MM.1S (cell line): ENCODE results near the gene STK39.

Experiments used
- DNase-seq: peaks from one replicate; pipeline ENCODE4 v3.0.0-alpha.2; 2015
- H2AFZ ChIP-seq: fragments of 300-600 bp; sonication (generic); 2 replicates; pipeline ENCODE4 v1.6.0; 2016; ENCODE audit warnings: antibody characterized with exemption, low read length
- H3F3A ChIP-seq: fragments of 300-600 bp; sonication (generic); 2 replicates; pipeline ENCODE4 v1.6.1; 2016; ENCODE audit warnings: mild to moderate bottlenecking, antibody characterized with exemption, low read length, moderate library complexity, mixed read lengths; ENCODE audit not compliant: insufficient read depth
- H3K27ac ChIP-seq: fragments of 300-600 bp; sonication (generic); 2 replicates; pipeline ENCODE4 v1.5.1; 2016; ENCODE audit warnings: mild to moderate bottlenecking, low read length
- H3K27me3 ChIP-seq: fragments of 300-600 bp; sonication (generic); replicated peaks from 2 replicates; pipeline ENCODE4 v1.6.0; 2016; ENCODE audit warnings: low read length; ENCODE audit not compliant: insufficient read depth
- H3K36me3 ChIP-seq: fragments of 300-600 bp; sonication (generic); replicated peaks from 2 replicates; pipeline ENCODE4 v1.6.1; 2016; ENCODE audit warnings: mild to moderate bottlenecking, low read length, mixed read lengths; ENCODE audit not compliant: insufficient read depth
- H3K4me1 ChIP-seq: fragments of 300-600 bp; sonication (generic); 2 replicates; pipeline ENCODE4 v1.6.1; 2016; ENCODE audit warnings: low read length, mixed read lengths
- H3K4me2 ChIP-seq: fragments of 300-600 bp; sonication (generic); 2 replicates; pipeline ENCODE4 v1.6.0; 2016; ENCODE audit warnings: low read depth, low read length
- H3K4me3 ChIP-seq: fragments of 300-600 bp; sonication (generic); 2 replicates; pipeline ENCODE4 v1.5.1; 2016; ENCODE audit warnings: low read length, mixed read lengths
- H3K79me2 ChIP-seq: fragments of 300-600 bp; sonication (generic); 2 replicates; pipeline ENCODE4 v1.6.1; 2016; ENCODE audit warnings: mixed run types, low read length, mixed read lengths
- H3K9ac ChIP-seq: fragments of 300-600 bp; sonication (generic); 2 replicates; pipeline ENCODE4 v1.6.1; 2016; ENCODE audit warnings: low read length, mixed read lengths
- H3K9me2 ChIP-seq: fragments of 300-600 bp; sonication (generic); replicated peaks from 2 replicates; pipeline ENCODE4 v1.6.1; 2016; ENCODE audit warnings: mild to moderate bottlenecking, low read length, mixed read lengths; ENCODE audit not compliant: insufficient read depth
- H3K9me3 ChIP-seq: fragments of 300-600 bp; sonication (generic); replicated peaks from 2 replicates; pipeline ENCODE4 v1.6.1; 2016; ENCODE audit warnings: mild to moderate bottlenecking, low read length, mixed read lengths; ENCODE audit not compliant: insufficient read depth
- H4K20me1 ChIP-seq: fragments of 300-600 bp; sonication (generic); 2 replicates; pipeline ENCODE4 v1.6.1; 2016; ENCODE audit warnings: mild to moderate bottlenecking, low read length, moderate library complexity, mixed read lengths; ENCODE audit not compliant: insufficient read depth
- CTCF ChIP-seq: fragments of 300-600 bp; sonication (generic); IDR thresholded peaks from 2 replicates; pipeline ENCODE4 v1.5.1; 2016; ENCODE audit warnings: antibody characterized with exemption, low read length, mixed read lengths
- EZH2 ChIP-seq: fragments of 300-600 bp; sonication (generic); optimal IDR thresholded peaks from 2 replicates; pipeline ENCODE3; 2017; ENCODE audit warnings: low read depth, mild to moderate bottlenecking, antibody characterized with exemption, low read length, mixed read lengths
- EZH2phosphoT487 ChIP-seq: fragments of 300-600 bp; sonication (generic); IDR thresholded peaks from 2 replicates; pipeline ENCODE4 v1.6.1; 2018; ENCODE audit warnings: antibody characterized with exemption, low read length

Gene STK39

GRCh38 chr2:168254158-168254935 is 7.0 kb upstream of the STK39 start:
- H3K4me2 ChIP-seq = no peak overlapping the region
- H3K27me3 ChIP-seq = no peaks in the 10 kb centered on the region
- no peak for DNase-seq
- no peaks in the 10 kb centered on the region for H3K9me3 ChIP-seq
- H3K27ac ChIP-seq = no peak overlapping the region
- H3K9ac ChIP-seq = no peak overlapping the region
- no peaks in the 10 kb centered on the region for H3K79me2 ChIP-seq
- H3K36me3 ChIP-seq = no peaks in the 10 kb centered on the region
- H3K9me2 ChIP-seq = no peaks in the 10 kb centered on the region
- no peaks in the 10 kb centered on the region for H3F3A ChIP-seq
- no peak overlapping the region for H3K4me3 ChIP-seq
- H4K20me1 ChIP-seq = no peaks in the 10 kb centered on the region
- no peak for TF ChIP-seq EZH2
- no peak for TF ChIP-seq CTCF
- TF ChIP-seq EZH2phosphoT487 = no peak
- H3K4me1 ChIP-seq = no peaks in the 10 kb centered on the region
- no peak overlapping the region for H2AFZ ChIP-seq

- H3K9me3 ChIP-seq = no peaks in the 10 kb centered on the region
- TF ChIP-seq CTCF (no peak), EZH2 (no peak), EZH2phosphoT487 (no peak)
- H3K36me3 ChIP-seq = no peaks in the 10 kb centered on the region
- H3K79me2 ChIP-seq = no peaks in the 10 kb centered on the region
- no peak overlapping the region for H2AFZ ChIP-seq
- H3F3A ChIP-seq = no peaks in the 10 kb centered on the region
- no peaks in the 10 kb centered on the region for H4K20me1 ChIP-seq
- no peak overlapping the region for H3K4me2 ChIP-seq
- H3K27me3 ChIP-seq = no peaks in the 10 kb centered on the region
- peaks cover 1% of the 10 kb centered on the region; the same call in 1 of the 2 replicates for H3K4me1 ChIP-seq
- no peaks in the 10 kb centered on the region for H3K9me2 ChIP-seq
- H3K4me3 ChIP-seq = no peak overlapping the region
- no peak overlapping the region for H3K9ac ChIP-seq
- no peak for DNase-seq
- no peak overlapping the region for H3K27ac ChIP-seq
Measured at GRCh38 chr2:168253379-168253778, 6.0 kb upstream of the STK39 start.

GRCh38 chr2:168252976-168253375 is 5.6 kb upstream of the STK39 start:
- H3K27ac ChIP-seq = no peak overlapping the region
- no peak for TF ChIP-seq EZH2
- TF ChIP-seq CTCF = no peak
- no peak for TF ChIP-seq EZH2phosphoT487
- DNase-seq = no peak

More at GRCh38 chr2:168252976-168253375, 5.6 kb upstream of the STK39 start:
- Histone ChIP-seq H3K36me3 (no peaks in the 10 kb centered on the region), H3K9me3 (no peaks in the 10 kb centered on the region), H3K4me2 (no peak overlapping the region), H3K4me3 (no peak overlapping the region), H3K79me2 (no peaks in the 10 kb centered on the region), H2AFZ (no peak overlapping the region), H3K9ac (no peak overlapping the region), H3K4me1 (peaks cover 5% of the 10 kb centered on the region; the same call in 1 of the 2 replicates), H3F3A (no peaks in the 10 kb centered on the region), H3K27me3 (no peaks in the 10 kb centered on the region), H3K9me2 (no peaks in the 10 kb centered on the region), H4K20me1 (no peaks in the 10 kb centered on the region)
